Aorta (tissue), 5 donors: ENCODE data around the gene TRPM5. TPM values are rescaled to one million over a fixed set of nuclear protein-coding genes. Genes with fewer than 3 reads are reported as not detected.

Experiments
- ATAC-seq: fragments of 200-7000 bp; cut with Tn5 transposase; one replicate; pipeline ENCODE4 v1.9.1; 2022; ENCODE audit warnings: moderate library complexity; ENCODE audit not compliant: low FRiP score
- DNase-seq, 2 donors: peaks; one replicate each; pipeline ENCODE4 v3.0.0-alpha.2; 2020
- H3K27ac ChIP-seq, 2 donors: one replicate each; pipeline ENCODE4 v1.5.1; 2013; ENCODE audit warnings: low read length in 2 of 2, mild to moderate bottlenecking in 2 of 2, moderate library complexity in 2 of 2, control low read depth in 1 of 2, inconsistent platforms in 1 of 2, low read depth in 1 of 2
- H3K27me3 ChIP-seq, 2 donors: one replicate each; pipeline ENCODE4 v1.6.1; 2013; ENCODE audit warnings: control low read depth in 1 of 2, low read length in 1 of 2, mild to moderate bottlenecking in 1 of 2, moderate library complexity in 1 of 2; ENCODE audit not compliant: insufficient read depth in 2 of 2, control insufficient read depth in 1 of 2
- H3K36me3 ChIP-seq, 2 donors: one replicate each; pipeline ENCODE4 v1.6.1; 2013; ENCODE audit warnings: control low read depth in 1 of 2, low read length in 1 of 2, mild to moderate bottlenecking in 1 of 2; ENCODE audit not compliant: insufficient read depth in 2 of 2, control insufficient read depth in 1 of 2
- H3K4me1 ChIP-seq, 2 donors: one replicate each; pipeline ENCODE4 v1.6.1; 2013; ENCODE audit warnings: low read length in 2 of 2, control low read depth in 1 of 2, mild to moderate bottlenecking in 1 of 2, moderate library complexity in 1 of 2; ENCODE audit not compliant: insufficient read depth in 2 of 2, control insufficient read depth in 1 of 2
- H3K4me3 ChIP-seq, 2 donors: one replicate each; pipeline ENCODE4 v1.5.1; 2013; ENCODE audit warnings: low read length in 2 of 2, control low read depth in 1 of 2, mild to moderate bottlenecking in 1 of 2
- H3K9me3 ChIP-seq: one replicate; pipeline ENCODE4 v1.6.1; 2013; ENCODE audit warnings: mild to moderate bottlenecking, low read length; ENCODE audit not compliant: control insufficient read depth
- WGBS, 2 donors: extraction: QIAGEN DNeasy Blood & Tissue Kit; methylation state at CpG; one replicate each; pipeline ENCODE4 v1.1.7; 2013; 5-methylcytosine and 5-hydroxymethylcytosine counted together
- intact Hi-C, 2 donors: fragments of 100-400 bp; cut with DNase I; formaldehyde crosslinking; loops; one replicate each; pipeline versions ENCODE4 v1.14.2 to v1.15.0; 2022
- polyA plus RNA-seq, 2 donors: library from polyadenylated mRNA; stranded (reverse); fragments of 200-250 nt; gene quantifications; one replicate each; pipeline ENCODE4 v1.2.3, GENCODE V29; 2013
- total RNA-seq, 2 donors: library from RNA; stranded (reverse); fragmentation: NEBNext Ultra II Directional; extraction: Animal tissue kit (Norgen Biotek cat#: 25700); gene quantifications; one replicate each; pipeline ENCODE4 v1.2.1, GENCODE V29; 2021
- donor health status: healthy with polysubstance abuse.
- donor health status: Bipolar disorder and iron deficiency.
- donor health status: DM: no; HTN: no; CAD: no.
- donor health status: DM: no; HTN: no; CAD: no.
- donor health status: DM: yes; HTN: yes; CAD: no.

The TRPM5 gene
- total and polyA plus RNA-seq, 4 donors, result 0.25 TPM; not detected in 3

DNA sequence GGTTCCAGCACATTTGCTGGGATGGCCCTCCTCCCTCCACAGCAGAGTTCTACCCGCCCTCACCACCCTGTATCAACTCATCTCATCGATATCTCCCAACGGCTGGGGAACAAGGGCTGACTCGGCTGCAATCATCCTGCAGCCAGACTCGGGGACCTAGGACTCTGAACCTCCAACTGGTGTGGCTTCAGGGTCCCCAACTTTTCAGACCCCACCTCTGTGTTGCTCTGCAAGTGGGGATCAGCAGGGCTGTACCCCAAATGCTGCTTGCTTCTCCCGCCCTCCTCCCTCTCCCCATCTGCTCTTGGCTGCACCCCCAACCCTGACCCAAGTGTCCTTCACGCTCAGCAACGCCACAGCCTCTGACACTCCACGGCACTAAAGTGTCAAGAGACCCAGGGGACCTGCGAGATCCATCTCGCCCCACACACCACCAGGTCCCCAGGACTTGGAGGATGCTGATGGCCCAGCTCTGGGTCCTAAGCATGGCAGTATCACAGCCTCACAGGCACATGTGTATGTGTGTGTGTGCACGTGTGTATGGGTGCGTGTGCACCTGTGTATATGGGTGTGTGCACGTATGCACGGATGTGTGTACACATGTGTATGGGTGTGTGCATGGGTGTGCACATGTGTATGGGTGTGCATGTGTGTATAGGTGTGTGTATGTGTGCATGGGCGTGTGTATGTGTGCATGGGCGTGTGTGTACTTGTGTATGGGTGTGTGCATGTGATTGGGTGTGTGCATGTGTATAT is 26.9 kb upstream of the TRPM5 start:
- Histone ChIP-seq H3K4me3 (no peak overlapping the region), H3K36me3 (no peaks in the 10 kb centered on the region), H3K4me1 (no peaks in the 10 kb centered on the region), H3K27ac (no peak overlapping the region), H3K9me3 (no peaks in the 10 kb centered on the region), H3K27me3 (no peaks in the 10 kb centered on the region)
- intact Hi-C loops, result no loop called here
- no peak for ATAC-seq
- no peak for DNase-seq
- WGBS, 2 donors, result 77 to 78% methylated on average over 17 of the region's 17 CpGs

- no peak for DNase-seq
- H3K4me3 ChIP-seq, result no peak overlapping the region
- WGBS, 2 donors, result 75 to 76% methylated on average over 7 of the region's 7 CpGs
Observed at GRCh38 chr11:2470495-2470894, 26.2 kb upstream of the TRPM5 start.

GRCh38 chr11:2468363-2469235 is 24.3 kb upstream of the TRPM5 start:
- no peak for ATAC-seq
- intact Hi-C loops, result no loop called here

More at GRCh38 chr11:2470495-2470894, 26.2 kb upstream of the TRPM5 start:
- Histone ChIP-seq H3K36me3 (no peaks in the 10 kb centered on the region), H3K4me1 (no peaks in the 10 kb centered on the region), H3K27ac (no peak overlapping the region), H3K27me3 (no peaks in the 10 kb centered on the region), H3K9me3 (no peaks in the 10 kb centered on the region)
- no peak for ATAC-seq
- intact Hi-C loops, result no loop called here

GRCh38 chr11:2467695-2468055 is 23.4 kb upstream of the TRPM5 start:
- WGBS, 2 donors, result 92 to 95% methylated on average over 7 of the region's 7 CpGs
- no peaks in the 10 kb centered on the region for H3K36me3 ChIP-seq
- DNase-seq, result no peak
- H3K27ac ChIP-seq, result no peak overlapping the region
- no peaks in the 10 kb centered on the region for H3K4me1 ChIP-seq
- no peaks in the 10 kb centered on the region for H3K27me3 ChIP-seq
- intact Hi-C loops, result no loop called here
- no peak for ATAC-seq
- no peaks in the 10 kb centered on the region for H3K9me3 ChIP-seq
- H3K4me3 ChIP-seq, result no peak overlapping the region

More at GRCh38 chr11:2468363-2469235, 24.3 kb upstream of the TRPM5 start:
- Histone ChIP-seq H3K4me3 (no peak overlapping the region), H3K27me3 (no peaks in the 10 kb centered on the region), H3K9me3 (no peaks in the 10 kb centered on the region), H3K36me3 (no peaks in the 10 kb centered on the region), H3K27ac (no peak overlapping the region), H3K4me1 (no peaks in the 10 kb centered on the region)
- no peak for DNase-seq
- WGBS, 2 donors, result 70 to 73% methylated on average over 21 of the region's 21 CpGs

DNA sequence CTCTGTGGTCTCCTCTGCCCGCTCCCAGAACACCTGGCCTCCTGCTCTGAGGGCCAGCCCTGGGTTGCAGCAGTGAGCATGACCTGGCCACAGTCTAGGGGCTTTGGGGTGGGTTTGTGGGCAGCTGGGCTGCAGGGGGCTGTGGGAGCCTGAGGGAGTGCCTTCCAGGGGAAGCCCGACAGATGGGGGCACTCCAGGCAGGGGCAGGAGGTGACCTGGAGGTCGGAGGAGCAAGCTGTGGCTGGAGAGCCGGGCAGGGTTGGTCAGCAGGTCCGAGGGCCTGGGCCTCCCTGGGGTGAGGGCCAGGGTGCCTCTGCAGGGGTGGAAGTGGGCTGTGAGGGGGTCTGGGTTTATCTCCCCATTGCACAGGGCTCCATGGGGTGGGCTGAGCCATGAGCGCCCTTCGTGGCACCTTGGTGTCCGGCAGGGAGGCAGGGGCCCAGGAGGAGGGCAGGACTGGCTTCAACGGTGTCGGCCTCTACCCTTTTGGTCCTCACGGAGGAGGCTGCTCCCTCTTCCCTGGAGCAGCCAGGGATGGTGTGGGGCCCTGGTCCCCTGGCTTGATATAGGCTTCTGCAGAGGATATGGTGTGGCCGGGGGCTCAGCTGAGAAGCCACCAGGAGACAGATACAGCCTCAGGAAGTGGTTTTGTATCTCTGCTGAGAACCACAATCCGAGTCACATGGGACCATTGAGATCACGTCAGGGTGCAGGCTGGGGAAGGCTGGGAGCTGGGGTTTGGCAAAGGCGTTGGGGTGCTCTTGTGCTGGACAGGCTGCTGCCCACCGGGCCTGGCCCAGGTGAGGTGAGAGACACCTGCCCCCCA is 22.8 kb upstream of the TRPM5 start:
- no peaks in the 10 kb centered on the region for H3K9me3 ChIP-seq
- no peak overlapping the region for H3K4me3 ChIP-seq
- no peaks in the 10 kb centered on the region for H3K27me3 ChIP-seq
- H3K4me1 ChIP-seq, result no peaks in the 10 kb centered on the region
- no peaks in the 10 kb centered on the region for H3K36me3 ChIP-seq
- DNase-seq (peak in 1 of 2 donors; percentile 65), ATAC-seq (no peak)
- intact Hi-C loops, result no loop called here
- WGBS, 2 donors, result 83 to 86% methylated on average over 15 to 16 of the region's 16 CpGs
- H3K27ac ChIP-seq, result no peak overlapping the region

DNA sequence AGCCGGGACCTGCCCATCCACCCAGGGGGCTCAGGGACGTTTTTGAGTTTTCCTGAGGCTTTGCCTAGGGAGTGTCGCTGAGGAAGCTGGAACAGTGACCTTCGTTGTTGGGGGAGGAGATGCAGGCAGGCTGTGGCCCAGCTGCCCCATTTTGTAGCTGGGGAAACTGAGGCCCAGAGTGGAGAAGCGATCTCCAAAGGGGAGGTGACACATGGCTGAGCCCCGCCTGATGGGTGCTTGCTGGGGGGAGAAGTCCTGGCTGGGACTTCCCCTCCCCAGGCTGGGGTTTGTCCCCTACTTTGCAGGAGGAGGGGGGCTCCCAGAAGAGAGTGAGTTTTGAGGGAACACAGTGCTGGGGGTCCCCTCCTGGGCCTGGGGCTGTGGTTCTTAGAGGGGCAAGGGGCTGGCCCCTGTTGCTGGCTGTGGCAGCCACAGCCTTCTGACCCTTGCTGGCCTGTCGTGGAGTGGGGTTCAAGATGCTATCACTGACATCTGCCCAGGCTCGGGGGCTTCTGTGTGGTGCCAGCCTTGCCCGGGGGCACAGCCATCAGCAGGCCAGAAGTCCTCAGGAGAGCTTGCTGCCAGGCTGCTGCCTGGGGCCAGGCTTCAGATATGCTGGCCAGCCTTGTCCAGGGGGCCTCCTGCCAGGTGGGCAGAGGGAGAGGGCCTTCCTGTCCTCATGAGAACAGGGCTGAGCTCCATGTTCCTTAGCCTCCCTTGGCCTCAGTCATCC is 21.9 kb upstream of the TRPM5 start:
- H3K4me3 ChIP-seq, result no peak overlapping the region
- DNase-seq (peak in 1 of 2 donors; percentile 64), ATAC-seq (no peak)
- WGBS, 2 donors, result 82% methylated on average over 9 of the region's 9 CpGs
- intact Hi-C loops, result no loop called here
- no peak overlapping the region for H3K27ac ChIP-seq
- H3K4me1 ChIP-seq, result no peaks in the 10 kb centered on the region
- H3K36me3 ChIP-seq, result no peaks in the 10 kb centered on the region
- no peaks in the 10 kb centered on the region for H3K27me3 ChIP-seq
- H3K9me3 ChIP-seq, result no peaks in the 10 kb centered on the region

DNA sequence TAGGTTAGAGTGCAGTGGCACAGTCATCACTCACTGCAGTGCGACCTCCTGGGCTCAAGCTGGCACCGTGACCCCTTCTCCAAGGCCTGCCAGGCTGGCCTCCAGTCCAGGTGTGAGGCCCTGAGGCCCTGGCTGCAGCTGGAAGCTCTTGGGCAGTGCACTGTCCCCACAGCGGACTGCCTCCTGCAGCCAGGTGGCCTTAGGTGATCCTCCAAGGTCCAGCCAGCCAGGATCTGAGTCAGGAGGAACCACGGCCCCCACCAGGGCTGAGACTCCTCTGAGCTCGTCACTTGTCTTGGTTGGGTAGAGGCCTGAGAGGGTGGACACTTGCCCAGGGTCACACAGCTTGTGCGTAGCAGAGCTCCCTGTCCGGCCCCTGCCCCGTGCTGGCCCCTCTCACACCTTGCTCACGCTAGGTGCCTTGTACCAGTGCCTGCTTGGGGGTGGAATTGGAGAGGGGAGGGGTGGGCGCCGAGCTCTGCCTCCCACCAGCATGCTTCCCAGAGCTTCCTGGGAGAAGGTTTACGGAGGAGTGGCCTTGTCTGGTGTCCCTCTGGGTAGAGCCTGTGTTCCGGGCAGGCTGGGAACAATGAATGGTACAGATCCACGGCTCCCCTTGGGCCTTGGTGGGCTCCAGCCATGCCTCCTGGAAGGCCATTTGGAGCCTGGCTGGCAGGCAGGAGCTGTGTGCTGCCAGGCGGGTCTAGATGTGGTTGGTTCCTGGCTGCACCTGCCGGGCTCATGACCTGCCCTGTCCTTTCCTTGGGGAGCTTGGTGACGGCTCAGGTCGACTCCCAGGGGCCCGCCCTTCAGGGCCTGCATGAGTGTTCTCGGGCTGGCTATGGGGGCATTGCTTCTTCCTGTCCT is 21.1 kb upstream of the TRPM5 start:
- DNase-seq (peak in 1 of 2 donors; percentile 57), ATAC-seq (no peak)
- Histone ChIP-seq H3K4me3 (no peak overlapping the region), H3K27me3 (no peaks in the 10 kb centered on the region), H3K4me1 (no peaks in the 10 kb centered on the region), H3K36me3 (no peaks in the 10 kb centered on the region), H3K27ac (no peak overlapping the region), H3K9me3 (no peaks in the 10 kb centered on the region)
- 92 to 93% methylated on average over 20 of the region's 20 CpGs for WGBS, 2 donors
- intact Hi-C loops, result no loop called here
